Muscle of leg (tissue), 16 donors: Measurements from ENCODE around the gene SFT2D3. TPM values are rescaled to one million over a fixed set of nuclear protein-coding genes. Genes with fewer than 3 reads are reported as not detected.

ENCODE experiments used
- DNase-seq: peaks from one replicate; pipeline ENCODE4 v3.0.0; 2013
- H3K27ac ChIP-seq: one replicate; pipeline ENCODE4 v1.5.1; 2013; ENCODE audit warnings: mild to moderate bottlenecking, low read length, control low read depth
- H3K27me3 ChIP-seq: one replicate; pipeline ENCODE4 v1.6.1; 2013; ENCODE audit warnings: low read length; ENCODE audit not compliant: control insufficient read depth, insufficient read depth
- H3K36me3 ChIP-seq: one replicate; pipeline ENCODE4 v1.6.1; 2013; ENCODE audit warnings: low read length; ENCODE audit not compliant: control insufficient read depth, insufficient read depth
- H3K4me1 ChIP-seq: one replicate; pipeline ENCODE4 v1.6.1; 2013; ENCODE audit warnings: low read length; ENCODE audit not compliant: control insufficient read depth, insufficient read depth
- H3K4me3 ChIP-seq: one replicate; pipeline ENCODE4 v1.5.1; 2013; ENCODE audit warnings: low read length, control low read depth
- H3K9me3 ChIP-seq: replicated peaks from 2 replicates; pipeline ENCODE4 v1.6.1; 2013; ENCODE audit warnings: low read depth, low read length; ENCODE audit not compliant: control insufficient read depth
- WGBS: methylation state at CpG from one replicate; pipeline ENCODE4 v1.1.5; 2013; ENCODE audit warnings: missing lambda C conversion rate; ENCODE audit not compliant: insufficient coverage; 5-methylcytosine and 5-hydroxymethylcytosine counted together
- long read RNA-seq, 11 donors: transcript quantifications; one replicate each; lab custom pipeline, GENCODE V29; 2026
- polyA plus RNA-seq, 8 donors: library from polyadenylated mRNA; unstranded; fragments of 120-200 nt; gene quantifications; one replicate each; pipeline versions ENCODE4 v1.2.1 to v1.2.3, GENCODE V29; 2013; ENCODE audit warnings: inconsistent platforms in 1 of 8, low replicate concordance in 1 of 8; ENCODE audit not compliant: insufficient read length in 8 of 8, insufficient read depth in 1 of 8
- total RNA-seq: library from RNA; stranded (reverse); fragments of 120-200 nt; gene quantifications from one replicate; pipeline ENCODE4 v1.2.4, GENCODE V29; 2013

Gene SFT2D3
- 6.4 TPM for total RNA-seq
- under 1 TPM in 2 of 8 donors, not detected in 6; 0.57 to 0.61 TPM for polyA plus RNA-seq
- long read RNA-seq, donor 1, transcript SFT2D3-201 (1 exons, 3,735 nt) = major isoform, 19 of 19 reads
- long read RNA-seq, donor 1, partial matches to known transcripts = 0 of 19 reads
- long read RNA-seq, donor 1, other reads (novel, unspliced or antisense) = 0 of 19 reads
- long read RNA-seq, donor 2, partial matches to known transcripts = 0 of 1 reads
- long read RNA-seq, donor 2, other reads (novel, unspliced or antisense) = 0 of 1 reads
- long read RNA-seq, donor 3, transcript SFT2D3-201 (1 exons, 3,735 nt) = major isoform, 11 of 11 reads
- long read RNA-seq, donor 3, partial matches to known transcripts = 0 of 11 reads
- long read RNA-seq, donor 3, other reads (novel, unspliced or antisense) = 0 of 11 reads
- long read RNA-seq, donor 4, transcript SFT2D3-201 (1 exons, 3,735 nt) = major isoform, 12 of 12 reads
- long read RNA-seq, donor 4, partial matches to known transcripts = 0 of 12 reads
- long read RNA-seq, donor 4, other reads (novel, unspliced or antisense) = 0 of 12 reads
- long read RNA-seq, donor 5, transcript SFT2D3-201 (1 exons, 3,735 nt) = major isoform, 43 of 43 reads
- long read RNA-seq, donor 5, partial matches to known transcripts = 0 of 43 reads
- long read RNA-seq, donor 5, other reads (novel, unspliced or antisense) = 0 of 43 reads
- long read RNA-seq, donor 6, transcript SFT2D3-201 (1 exons, 3,735 nt) = major isoform, 25 of 25 reads
- long read RNA-seq, donor 6, partial matches to known transcripts = 0 of 25 reads
- long read RNA-seq, donor 6, other reads (novel, unspliced or antisense) = 0 of 25 reads
- long read RNA-seq, donor 7, transcript SFT2D3-201 (1 exons, 3,735 nt) = major isoform, 16 of 16 reads
- long read RNA-seq, donor 7, partial matches to known transcripts = 0 of 16 reads
- long read RNA-seq, donor 7, other reads (novel, unspliced or antisense) = 0 of 16 reads
- long read RNA-seq, donor 8, transcript SFT2D3-201 (1 exons, 3,735 nt) = major isoform, 16 of 16 reads
- long read RNA-seq, donor 8, partial matches to known transcripts = 0 of 16 reads
- long read RNA-seq, donor 8, other reads (novel, unspliced or antisense) = 0 of 16 reads
- long read RNA-seq, donor 9, transcript SFT2D3-201 (1 exons, 3,735 nt) = major isoform, 18 of 18 reads
- long read RNA-seq, donor 9, partial matches to known transcripts = 0 of 18 reads
- long read RNA-seq, donor 9, other reads (novel, unspliced or antisense) = 0 of 18 reads
- long read RNA-seq, donor 10, transcript SFT2D3-201 (1 exons, 3,735 nt) = major isoform, 20 of 20 reads
- long read RNA-seq, donor 10, partial matches to known transcripts = 0 of 20 reads
- long read RNA-seq, donor 10, other reads (novel, unspliced or antisense) = 0 of 20 reads
- long read RNA-seq, donor 11, transcript SFT2D3-201 (1 exons, 3,735 nt) = major isoform, 23 of 23 reads
- long read RNA-seq, donor 11, partial matches to known transcripts = 0 of 23 reads
- long read RNA-seq, donor 11, other reads (novel, unspliced or antisense) = 0 of 23 reads

- under 1% methylated on average over 44 of the region's 44 CpGs for WGBS
- H3K4me1 ChIP-seq = peaks cover 13% of the 10 kb centered on the region
Measured at GRCh38 chr2:127701193-127701650, at the start of gene SFT2D3. Gene SFT2D3 (plus strand): TSS chr2:127701497. CDS start chr2:127701529, 32 bp downstream.

GRCh38 chr2:127651971-127652550 is 49.2 kb upstream of the SFT2D3 start:
- WGBS = 42% methylated on average over 9 of the region's 14 CpGs
- Histone ChIP-seq H3K4me3 (no peak overlapping the region), H3K36me3 (peaks cover 5% of the 10 kb centered on the region), H3K27me3 (no peaks in the 10 kb centered on the region), H3K9me3 (no peaks in the 10 kb centered on the region), H3K4me1 (peaks cover 43% of the 10 kb centered on the region), H3K27ac (peak overlapping the region; percentile 67)
- peak; percentile 84 for DNase-seq

More at GRCh38 chr2:127701193-127701650, at the start of gene SFT2D3:
- Histone ChIP-seq H3K36me3 (peaks cover 9% of the 10 kb centered on the region), H3K27ac (peak within 1 kb of the TSS; percentile 96), H3K4me3 (peak within 1 kb of the TSS; percentile 68), H3K9me3 (no peaks in the 10 kb centered on the region), H3K27me3 (no peaks in the 10 kb centered on the region)
- DNase-seq = peak; percentile 97

GRCh38 chr2:127652786-127653357 is 48.4 kb upstream of the SFT2D3 start:
- Histone ChIP-seq H3K27me3 (no peaks in the 10 kb centered on the region), H3K36me3 (peaks cover 5% of the 10 kb centered on the region), H3K4me1 (peaks cover 41% of the 10 kb centered on the region), H3K9me3 (no peaks in the 10 kb centered on the region), H3K4me3 (no peak overlapping the region), H3K27ac (peak overlapping the region; percentile 67)
- DNase-seq = no peak
- 65% methylated on average over 20 of the region's 25 CpGs for WGBS

GRCh38 chr2:127653421-127654083 is 47.7 kb upstream of the SFT2D3 start:
- no peaks in the 10 kb centered on the region for H3K27me3 ChIP-seq
- H3K4me3 ChIP-seq = no peak overlapping the region
- H3K4me1 ChIP-seq = peaks cover 41% of the 10 kb centered on the region
- DNase-seq = no peak
- 69% methylated on average over 15 of the region's 16 CpGs for WGBS
- no peaks in the 10 kb centered on the region for H3K9me3 ChIP-seq
- no peak overlapping the region for H3K27ac ChIP-seq
- peaks cover 5% of the 10 kb centered on the region for H3K36me3 ChIP-seq

- no peak for DNase-seq
- Histone ChIP-seq H3K27me3 (no peaks in the 10 kb centered on the region), H3K4me1 (peaks cover 43% of the 10 kb centered on the region), H3K4me3 (no peak overlapping the region), H3K36me3 (peaks cover 5% of the 10 kb centered on the region), H3K9me3 (no peaks in the 10 kb centered on the region), H3K27ac (no peak overlapping the region)
- 96% methylated on average over 17 of the region's 24 CpGs for WGBS
Measured at GRCh38 chr2:127654084-127654837, 47.0 kb upstream of the SFT2D3 start.

GRCh38 chr2:127654838-127655175 is 46.5 kb upstream of the SFT2D3 start:
- Histone ChIP-seq H3K4me1 (peaks cover 43% of the 10 kb centered on the region), H3K36me3 (peaks cover 5% of the 10 kb centered on the region), H3K27ac (no peak overlapping the region), H3K27me3 (no peaks in the 10 kb centered on the region), H3K4me3 (no peak overlapping the region), H3K9me3 (no peaks in the 10 kb centered on the region)
- 88% methylated on average over 7 of the region's 8 CpGs for WGBS
- DNase-seq = no peak

- H3K27me3 ChIP-seq = no peaks in the 10 kb centered on the region
- peaks cover 6% of the 10 kb centered on the region for H3K36me3 ChIP-seq
- WGBS = 70% methylated on average over 11 of the region's 16 CpGs
- no peak for DNase-seq
- H3K9me3 ChIP-seq = no peaks in the 10 kb centered on the region
- H3K4me3 ChIP-seq = no peak overlapping the region
- no peak overlapping the region for H3K27ac ChIP-seq
- peaks cover 37% of the 10 kb centered on the region for H3K4me1 ChIP-seq
Measured at GRCh38 chr2:127655209-127656073, 45.9 kb upstream of the SFT2D3 start.
